ENCODE measurements around the gene TRUB1.

TRUB1 gene

GRCh38 chr10:114908896-114909295 lies 29.1 kb upstream of the TRUB1 start:
- Histone ChIP-seq H3K4me1 (peaks cover 16% of the 10 kb centered on the region), H3K9ac (no peak overlapping the region), H3K9me3 (no peaks in the 10 kb centered on the region), H3K4me2 (no peak overlapping the region), H3K4me3 (no peak overlapping the region), H3K27ac (no peak overlapping the region), H3K27me3 (no peaks in the 10 kb centered on the region), H4K20me1 (no peaks in the 10 kb centered on the region), H3K36me3 (no peaks in the 10 kb centered on the region)
- TF ChIP-seq Cebpa-rat (IDR thresholded peaks at IDR 0.05), result no peak

- no peak overlapping the region for H3K4me3 ChIP-seq
- no peaks in the 10 kb centered on the region for H3K27me3 ChIP-seq
- peaks cover 16% of the 10 kb centered on the region for H3K4me1 ChIP-seq
- H3K36me3 ChIP-seq, result no peaks in the 10 kb centered on the region
- TF ChIP-seq Cebpa-rat (IDR thresholded peaks at IDR 0.05), result no peak
- no peak overlapping the region for H3K9ac ChIP-seq
- H3K4me2 ChIP-seq, result peak overlapping the region; percentile 31
- no peaks in the 10 kb centered on the region for H3K9me3 ChIP-seq
- H4K20me1 ChIP-seq, result no peaks in the 10 kb centered on the region
- peak overlapping the region; percentile 18; the same call in 1 of the 2 replicates for H3K27ac ChIP-seq
These were observed 26.8 kb upstream of the TRUB1 start for GRCh38 chr10:114911052-114911711.

GRCh38 chr10:114911801-114912469 lies 26.1 kb upstream of the TRUB1 start:
- no peak overlapping the region; the same call in 1 of the 2 replicates for H3K4me2 ChIP-seq
- no peaks in the 10 kb centered on the region for H3K27me3 ChIP-seq
- H3K27ac ChIP-seq, result no peak overlapping the region; the same call in 1 of the 2 replicates
- H3K9me3 ChIP-seq, result no peaks in the 10 kb centered on the region
- peaks cover 16% of the 10 kb centered on the region for H3K4me1 ChIP-seq
- no peaks in the 10 kb centered on the region for H3K36me3 ChIP-seq
- H3K4me3 ChIP-seq, result no peak overlapping the region
- H3K9ac ChIP-seq, result no peak overlapping the region
- no peaks in the 10 kb centered on the region for H4K20me1 ChIP-seq
- TF ChIP-seq Cebpa-rat (IDR thresholded peaks at IDR 0.05), result no peak

GRCh38 chr10:114912470-114912859 lies 25.5 kb upstream of the TRUB1 start:
- TF ChIP-seq Cebpa-rat (IDR thresholded peaks at IDR 0.05), result no peak
- no peak overlapping the region for H3K4me3 ChIP-seq
- no peak overlapping the region for H3K9ac ChIP-seq
- no peaks in the 10 kb centered on the region for H4K20me1 ChIP-seq
- H3K27ac ChIP-seq, result no peak overlapping the region; the same call in 1 of the 2 replicates
- H3K27me3 ChIP-seq, result no peaks in the 10 kb centered on the region
- H3K36me3 ChIP-seq, result no peaks in the 10 kb centered on the region
- H3K4me1 ChIP-seq, result peaks cover 16% of the 10 kb centered on the region
- H3K4me2 ChIP-seq, result no peak overlapping the region
- no peaks in the 10 kb centered on the region for H3K9me3 ChIP-seq

GRCh38 chr10:114914560-114914959 lies 23.4 kb upstream of the TRUB1 start:
- peaks cover 16% of the 10 kb centered on the region for H3K4me1 ChIP-seq
- H3K27me3 ChIP-seq, result no peaks in the 10 kb centered on the region
- no peak for TF ChIP-seq Cebpa-rat (IDR thresholded peaks at IDR 0.05)
- no peak overlapping the region for H3K4me2 ChIP-seq
- H3K9ac ChIP-seq, result no peak overlapping the region
- no peak overlapping the region for H3K27ac ChIP-seq
- H3K9me3 ChIP-seq, result no peaks in the 10 kb centered on the region
- no peak overlapping the region for H3K4me3 ChIP-seq
- H4K20me1 ChIP-seq, result no peaks in the 10 kb centered on the region
- H3K36me3 ChIP-seq, result no peaks in the 10 kb centered on the region

- H3K27me3 ChIP-seq, result no peaks in the 10 kb centered on the region
- no peak overlapping the region for H3K4me3 ChIP-seq
- no peak overlapping the region for H3K27ac ChIP-seq
These were observed 22.7 kb upstream of the TRUB1 start for GRCh38 chr10:114915294-114915693.

GRCh38 chr10:114916653-114917052 lies 21.3 kb upstream of the TRUB1 start:
- Histone ChIP-seq H3K4me3 (no peak overlapping the region), H3K27ac (no peak overlapping the region), H3K27me3 (no peaks in the 10 kb centered on the region), H3K4me2 (no peak overlapping the region), H4K20me1 (no peaks in the 10 kb centered on the region), H3K9me3 (no peaks in the 10 kb centered on the region), H3K9ac (no peak overlapping the region), H3K36me3 (no peaks in the 10 kb centered on the region), H3K4me1 (peaks cover 19% of the 10 kb centered on the region)
- no peak for TF ChIP-seq Cebpa-rat (IDR thresholded peaks at IDR 0.05)

More at GRCh38 chr10:114915294-114915693, 22.7 kb upstream of the TRUB1 start:
- no peak for TF ChIP-seq Cebpa-rat (IDR thresholded peaks at IDR 0.05)
- Histone ChIP-seq H3K4me1 (peaks cover 16% of the 10 kb centered on the region), H3K36me3 (no peaks in the 10 kb centered on the region), H3K9ac (no peak overlapping the region), H4K20me1 (no peaks in the 10 kb centered on the region), H3K4me2 (no peak overlapping the region), H3K9me3 (no peaks in the 10 kb centered on the region)

GRCh38 chr10:114917459-114917858 lies 20.5 kb upstream of the TRUB1 start:
- no peaks in the 10 kb centered on the region for H3K27me3 ChIP-seq
- no peak overlapping the region for H3K27ac ChIP-seq
- no peaks in the 10 kb centered on the region for H3K36me3 ChIP-seq
- no peaks in the 10 kb centered on the region for H4K20me1 ChIP-seq
- no peak overlapping the region for H3K4me3 ChIP-seq
- TF ChIP-seq Cebpa-rat (IDR thresholded peaks at IDR 0.05), result no peak
- H3K4me1 ChIP-seq, result peaks cover 19% of the 10 kb centered on the region
- H3K9ac ChIP-seq, result no peak overlapping the region
- H3K9me3 ChIP-seq, result no peaks in the 10 kb centered on the region
- no peak overlapping the region for H3K4me2 ChIP-seq

GRCh38 chr10:114917927-114918672 lies 19.9 kb upstream of the TRUB1 start:
- Histone ChIP-seq H3K9ac (no peak overlapping the region), H3K4me2 (no peak overlapping the region), H3K27me3 (no peaks in the 10 kb centered on the region), H3K4me1 (peaks cover 24% of the 10 kb centered on the region), H3K27ac (no peak overlapping the region), H3K9me3 (peaks cover 4% of the 10 kb centered on the region), H4K20me1 (no peaks in the 10 kb centered on the region), H3K36me3 (no peaks in the 10 kb centered on the region), H3K4me3 (no peak overlapping the region)
- TF ChIP-seq Cebpa-rat (IDR thresholded peaks at IDR 0.05), result no peak

- Histone ChIP-seq H3K4me2 (no peak overlapping the region), H4K20me1 (no peaks in the 10 kb centered on the region), H3K4me1 (peaks cover 40% of the 10 kb centered on the region), H3K9ac (no peak overlapping the region), H3K27me3 (no peaks in the 10 kb centered on the region), H3K27ac (no peak overlapping the region), H3K4me3 (no peak overlapping the region), H3K36me3 (no peaks in the 10 kb centered on the region), H3K9me3 (peaks cover 15% of the 10 kb centered on the region)
- TF ChIP-seq Cebpa-rat (IDR thresholded peaks at IDR 0.05), result no peak
These were observed 17.5 kb upstream of the TRUB1 start for GRCh38 chr10:114920459-114920858.
